Endothelial cell of umbilical vein (primary cell): Measurements from ENCODE around the gene TK1.

Experiments used
- EZH2 ChIP-seq: IDR thresholded peaks from 2 replicates; pipeline ENCODE4 v1.6.1; 2012; ENCODE audit warnings: borderline replicate concordance, low read depth, mild to moderate bottlenecking, moderate library complexity, low read length, inconsistent platforms; ENCODE audit not compliant: severe bottlenecking
- GATA2 ChIP-seq: IDR thresholded peaks from 2 replicates; pipeline ENCODE4 v1.7.0; 2011; ENCODE audit warnings: low read depth, mild to moderate bottlenecking, moderate library complexity, mixed read lengths, low read length; ENCODE audit not compliant: insufficient read length, insufficient read depth
- POLR2A ChIP-seq: IDR thresholded peaks from 2 replicates; pipeline ENCODE4 v1.6.1; 2012; ENCODE audit warnings: low read depth, mild to moderate bottlenecking, control low read depth, low read length
- TF ChIP-seq, protein P1 (sequence below), 2 donors: IDR thresholded peaks; 1 replicate in 1 of 2; 2 replicates in 1 of 2; pipeline ENCODE4 v1.5.1; 2011; ENCODE audit warnings: low read length in 2 of 2, mild to moderate bottlenecking in 2 of 2, moderate library complexity in 2 of 2, control low read depth in 1 of 2, inconsistent platforms in 1 of 2, low read depth in 1 of 2; ENCODE audit not compliant: insufficient read depth in 1 of 2; ENCODE audit errors: extremely low read depth in 1 of 2

DNA sequence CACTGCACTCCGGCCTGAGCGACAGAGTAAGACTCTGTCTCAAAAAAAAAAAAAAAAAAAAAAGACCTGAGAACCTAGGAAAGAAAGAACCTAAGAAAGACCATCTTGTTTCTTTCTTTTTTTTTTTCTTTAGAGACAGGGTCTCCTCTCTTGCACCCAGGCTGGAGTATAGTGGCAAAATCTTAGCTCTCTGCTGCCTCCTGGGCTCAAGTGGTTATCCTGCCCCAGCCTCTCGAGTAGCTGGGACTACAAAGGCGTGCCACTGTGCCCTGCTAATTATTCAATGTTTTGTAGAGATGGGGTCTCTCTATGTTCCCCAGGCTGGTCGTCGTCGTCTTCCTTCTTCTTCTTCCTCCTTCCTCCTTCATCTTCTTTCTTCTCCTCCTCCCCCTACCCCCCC, 19.4 kb upstream of the TK1 start:
- TF ChIP-seq GATA2 (no peak), POLR2A (no peak), EZH2 (no peak)
- TF ChIP-seq, protein P1, sequence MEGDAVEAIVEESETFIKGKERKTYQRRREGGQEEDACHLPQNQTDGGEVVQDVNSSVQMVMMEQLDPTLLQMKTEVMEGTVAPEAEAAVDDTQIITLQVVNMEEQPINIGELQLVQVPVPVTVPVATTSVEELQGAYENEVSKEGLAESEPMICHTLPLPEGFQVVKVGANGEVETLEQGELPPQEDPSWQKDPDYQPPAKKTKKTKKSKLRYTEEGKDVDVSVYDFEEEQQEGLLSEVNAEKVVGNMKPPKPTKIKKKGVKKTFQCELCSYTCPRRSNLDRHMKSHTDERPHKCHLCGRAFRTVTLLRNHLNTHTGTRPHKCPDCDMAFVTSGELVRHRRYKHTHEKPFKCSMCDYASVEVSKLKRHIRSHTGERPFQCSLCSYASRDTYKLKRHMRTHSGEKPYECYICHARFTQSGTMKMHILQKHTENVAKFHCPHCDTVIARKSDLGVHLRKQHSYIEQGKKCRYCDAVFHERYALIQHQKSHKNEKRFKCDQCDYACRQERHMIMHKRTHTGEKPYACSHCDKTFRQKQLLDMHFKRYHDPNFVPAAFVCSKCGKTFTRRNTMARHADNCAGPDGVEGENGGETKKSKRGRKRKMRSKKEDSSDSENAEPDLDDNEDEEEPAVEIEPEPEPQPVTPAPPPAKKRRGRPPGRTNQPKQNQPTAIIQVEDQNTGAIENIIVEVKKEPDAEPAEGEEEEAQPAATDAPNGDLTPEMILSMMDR (IDR thresholded peaks at IDR 0.05; ENCODE audit: extremely low read depth in 1 of 2, insufficient read depth in 1 of 2, low read depth in 1 of 2, low read length in 2 of 2): no peak
